ENCODE measurements around the gene ZNRF2.

GRCh38 chr7:30309302-30309701 lies 24.9 kb downstream of the ZNRF2 start:
- TF ChIP-seq CTCF (IDR thresholded peaks at IDR 0.05), result no peak
- no peak for TF ChIP-seq POLR2A (IDR thresholded peaks at IDR 0.05)
- TF ChIP-seq EP300 (IDR thresholded peaks at IDR 0.05), result no peak
